ENCODE results near the gene MCEMP1. TPM values are rescaled to one million over a fixed set of nuclear protein-coding genes. Genes with fewer than 3 reads are reported as not detected.

Gene MCEMP1
- total RNA-seq, 1 donor: not detected

- TF ChIP-seq CTCF (IDR thresholded peaks at IDR 0.05; ENCODE audit: extremely low read depth, low read depth, low read length): no peak
- H3K4me3 ChIP-seq (ENCODE audit: insufficient read depth, low read length): no peak overlapping the region
- H3K4me2 ChIP-seq (ENCODE audit: insufficient read depth, low read length): no peak overlapping the region
- no peaks in the 10 kb centered on the region for H3K9me3 ChIP-seq (ENCODE audit: low read depth, low read length)
- H3K27me3 ChIP-seq (ENCODE audit: insufficient read depth, low read length): no peaks in the 10 kb centered on the region
- peak; percentile 27 for DNase-seq (ENCODE audit: insufficient read length, low spot score, missing footprints)
- no peaks in the 10 kb centered on the region for H3K36me3 ChIP-seq (ENCODE audit: insufficient read depth, low read length)
- no peaks in the 10 kb centered on the region for H4K20me1 ChIP-seq (ENCODE audit: insufficient read depth, low read length)
- H3K79me2 ChIP-seq (ENCODE audit: insufficient read depth, low read length): no peaks in the 10 kb centered on the region
- H2AFZ ChIP-seq (ENCODE audit: low read length): no peak overlapping the region
- no peak overlapping the region for H3K27ac ChIP-seq (ENCODE audit: low read depth, low read length)
- H3K4me1 ChIP-seq (ENCODE audit: insufficient read depth, low read length): no peaks in the 10 kb centered on the region
Observed at GRCh38 chr19:7709932-7710460, 33.1 kb downstream of the MCEMP1 start.

- Histone ChIP-seq H3K27ac (ENCODE audit: low read depth, low read length) (no peak overlapping the region), H3K4me3 (ENCODE audit: insufficient read depth, low read length) (no peak overlapping the region), H2AFZ (ENCODE audit: low read length) (no peak overlapping the region), H3K4me2 (ENCODE audit: insufficient read depth, low read length) (no peak overlapping the region), H3K79me2 (ENCODE audit: insufficient read depth, low read length) (no peaks in the 10 kb centered on the region), H3K4me1 (ENCODE audit: insufficient read depth, low read length) (no peaks in the 10 kb centered on the region), H3K27me3 (ENCODE audit: insufficient read depth, low read length) (no peaks in the 10 kb centered on the region), H3K9me3 (ENCODE audit: low read depth, low read length) (no peaks in the 10 kb centered on the region), H4K20me1 (ENCODE audit: insufficient read depth, low read length) (no peaks in the 10 kb centered on the region), H3K36me3 (ENCODE audit: insufficient read depth, low read length) (no peaks in the 10 kb centered on the region)
- TF ChIP-seq CTCF (IDR thresholded peaks at IDR 0.05; ENCODE audit: extremely low read depth, low read depth, low read length): no peak
- no peak for DNase-seq (ENCODE audit: insufficient read length, low spot score, missing footprints)
Observed at GRCh38 chr19:7710616-7711015, 33.7 kb downstream of the MCEMP1 start.

DNA sequence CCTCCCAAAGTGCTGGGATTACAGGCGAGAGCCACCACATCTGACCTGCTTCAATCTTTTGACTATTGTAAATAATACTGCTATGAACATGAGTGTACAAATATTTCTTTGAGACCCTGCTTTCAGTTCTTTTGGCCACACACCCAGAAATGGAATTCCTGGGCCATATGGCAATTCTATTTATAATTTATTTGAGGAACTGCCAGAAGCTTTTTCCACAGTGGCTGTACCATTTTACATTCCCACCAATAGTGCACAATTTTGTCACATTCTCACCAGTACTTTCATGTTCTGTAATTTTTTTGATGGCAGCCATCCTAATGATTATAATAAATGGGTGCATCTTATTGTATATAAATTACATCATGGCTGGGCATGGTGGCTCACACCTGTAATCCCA is 38.8 kb downstream of the MCEMP1 start:
- DNase-seq (ENCODE audit: insufficient read length, low spot score, missing footprints): no peak
- TF ChIP-seq CTCF (IDR thresholded peaks at IDR 0.05; ENCODE audit: extremely low read depth, low read depth, low read length): no peak
- H3K27ac ChIP-seq (ENCODE audit: low read depth, low read length): no peak overlapping the region
- H3K9me3 ChIP-seq (ENCODE audit: low read depth, low read length): peaks cover 2% of the 10 kb centered on the region
- H4K20me1 ChIP-seq (ENCODE audit: insufficient read depth, low read length): no peaks in the 10 kb centered on the region
- H3K4me3 ChIP-seq (ENCODE audit: insufficient read depth, low read length): no peak overlapping the region
- no peak overlapping the region for H2AFZ ChIP-seq (ENCODE audit: low read length)
- no peaks in the 10 kb centered on the region for H3K27me3 ChIP-seq (ENCODE audit: insufficient read depth, low read length)
- no peaks in the 10 kb centered on the region for H3K4me1 ChIP-seq (ENCODE audit: insufficient read depth, low read length)
- no peaks in the 10 kb centered on the region for H3K79me2 ChIP-seq (ENCODE audit: insufficient read depth, low read length)
- H3K4me2 ChIP-seq (ENCODE audit: insufficient read depth, low read length): no peak overlapping the region
- no peaks in the 10 kb centered on the region for H3K36me3 ChIP-seq (ENCODE audit: insufficient read depth, low read length)

DNA sequence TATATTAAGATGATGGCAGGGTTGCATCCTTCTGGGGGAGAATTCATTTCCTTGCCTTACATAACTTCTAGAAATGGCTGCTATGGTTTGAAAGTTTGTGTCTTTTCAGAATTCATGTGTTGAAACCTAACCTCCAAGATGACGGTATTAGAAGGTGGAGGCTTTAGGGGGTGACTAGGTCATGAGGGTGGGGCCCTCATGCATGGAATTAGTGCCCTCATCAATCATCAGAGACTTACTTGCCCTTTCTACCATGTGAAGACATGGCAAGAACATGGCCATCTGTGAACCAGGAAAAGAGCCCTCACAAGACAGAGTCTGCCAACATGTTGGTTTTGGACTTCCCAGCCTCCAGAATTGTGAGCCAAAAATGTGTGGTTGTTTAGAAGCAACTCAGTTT is 39.9 kb downstream of the MCEMP1 start:
- no peaks in the 10 kb centered on the region for H3K36me3 ChIP-seq (ENCODE audit: insufficient read depth, low read length)
- H3K27me3 ChIP-seq (ENCODE audit: insufficient read depth, low read length): no peaks in the 10 kb centered on the region
- H3K4me3 ChIP-seq (ENCODE audit: insufficient read depth, low read length): no peak overlapping the region
- H3K4me2 ChIP-seq (ENCODE audit: insufficient read depth, low read length): no peak overlapping the region
- H2AFZ ChIP-seq (ENCODE audit: low read length): no peak overlapping the region
- H3K9me3 ChIP-seq (ENCODE audit: low read depth, low read length): peaks cover 2% of the 10 kb centered on the region
- no peaks in the 10 kb centered on the region for H3K4me1 ChIP-seq (ENCODE audit: insufficient read depth, low read length)
- no peak for DNase-seq (ENCODE audit: insufficient read length, low spot score, missing footprints)
- H4K20me1 ChIP-seq (ENCODE audit: insufficient read depth, low read length): no peaks in the 10 kb centered on the region
- H3K27ac ChIP-seq (ENCODE audit: low read depth, low read length): no peak overlapping the region
- H3K79me2 ChIP-seq (ENCODE audit: insufficient read depth, low read length): no peaks in the 10 kb centered on the region
- TF ChIP-seq CTCF (IDR thresholded peaks at IDR 0.05; ENCODE audit: extremely low read depth, low read depth, low read length): no peak
